GM19395 (cell line): ENCODE results near the gene FOLR2.

Experiments used
- ATAC-seq: cut with Tn5 transposase; IDR thresholded peaks from one replicate; pipeline ENCODE4 v1.9.1; 2021; ENCODE audit warnings: mild to moderate bottlenecking, moderate library complexity; ENCODE audit not compliant: unreplicated experiment

Gene FOLR2

GRCh38 chr11:72229336-72229924 lies 12.8 kb downstream of the FOLR2 start:
- ATAC-seq: no peak

DNA sequence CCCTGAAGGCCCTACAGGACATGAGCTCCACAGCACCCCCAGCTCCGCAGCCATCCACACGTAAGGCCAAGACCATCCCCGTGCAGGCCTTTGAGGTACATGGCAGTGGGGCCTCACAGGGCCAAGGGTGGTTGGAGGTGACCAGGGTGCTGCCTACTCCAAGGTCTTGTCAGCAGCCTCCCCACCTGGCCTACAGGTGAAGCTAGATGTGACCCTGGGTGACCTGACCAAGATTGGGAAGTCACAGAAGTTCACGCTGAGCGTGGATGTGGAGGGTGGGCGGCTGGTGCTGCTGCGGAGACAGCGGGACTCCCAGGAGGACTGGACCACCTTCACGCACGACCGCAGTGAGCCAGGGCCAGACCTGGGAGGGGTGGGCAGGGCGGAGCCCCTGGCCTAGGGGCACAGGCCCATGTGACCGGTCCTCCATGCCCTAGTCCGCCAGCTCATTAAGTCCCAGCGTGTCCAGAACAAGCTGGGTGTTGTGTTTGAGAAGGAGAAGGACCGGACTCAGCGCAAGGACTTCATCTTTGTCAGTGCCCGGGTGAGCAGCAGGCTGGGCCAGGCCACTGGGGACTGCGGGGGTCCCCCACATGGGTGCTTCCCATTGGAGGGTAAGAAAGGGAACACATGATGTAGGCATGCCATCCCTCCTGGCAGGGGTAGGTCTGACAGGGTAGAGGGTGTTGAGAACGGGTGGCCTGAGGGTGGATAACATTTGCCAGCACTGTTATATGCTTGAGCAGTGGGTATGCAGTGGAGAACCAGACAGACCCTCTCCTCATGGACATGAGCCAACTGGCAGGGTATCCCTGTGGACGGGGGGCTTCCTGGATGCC lies 13.6 kb downstream of the FOLR2 start:
- no peak for ATAC-seq

DNA sequence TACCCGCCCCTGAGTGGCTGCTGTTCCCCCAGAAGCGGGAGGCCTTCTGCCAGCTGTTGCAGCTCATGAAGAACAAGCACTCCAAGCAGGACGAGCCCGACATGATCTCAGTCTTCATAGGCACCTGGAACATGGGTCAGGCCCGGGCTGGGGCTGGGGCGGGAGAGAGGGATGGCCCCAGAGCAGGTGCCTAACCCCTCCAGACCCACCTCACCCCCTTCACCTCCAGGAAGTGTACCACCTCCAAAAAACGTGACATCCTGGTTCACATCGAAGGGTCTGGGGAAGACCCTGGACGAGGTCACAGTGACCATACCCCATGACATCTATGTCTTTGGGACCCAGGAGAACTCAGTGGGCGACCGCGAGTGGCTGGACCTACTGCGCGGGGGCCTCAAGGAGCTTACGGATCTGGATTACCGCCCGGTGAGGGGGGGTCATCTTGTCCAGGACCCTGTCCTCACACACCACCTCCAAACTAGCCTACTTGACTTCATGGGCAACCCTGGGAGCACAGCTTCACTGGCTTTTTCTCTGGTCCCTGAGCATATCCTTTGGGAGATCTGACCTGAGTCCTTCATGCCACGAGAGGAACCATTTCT lies 14.3 kb downstream of the FOLR2 start:
- no peak for ATAC-seq

GRCh38 chr11:72231396-72232259 lies 15.0 kb downstream of the FOLR2 start:
- ATAC-seq: no peak

GRCh38 chr11:72232260-72233055 lies 15.9 kb downstream of the FOLR2 start:
- no peak for ATAC-seq

DNA sequence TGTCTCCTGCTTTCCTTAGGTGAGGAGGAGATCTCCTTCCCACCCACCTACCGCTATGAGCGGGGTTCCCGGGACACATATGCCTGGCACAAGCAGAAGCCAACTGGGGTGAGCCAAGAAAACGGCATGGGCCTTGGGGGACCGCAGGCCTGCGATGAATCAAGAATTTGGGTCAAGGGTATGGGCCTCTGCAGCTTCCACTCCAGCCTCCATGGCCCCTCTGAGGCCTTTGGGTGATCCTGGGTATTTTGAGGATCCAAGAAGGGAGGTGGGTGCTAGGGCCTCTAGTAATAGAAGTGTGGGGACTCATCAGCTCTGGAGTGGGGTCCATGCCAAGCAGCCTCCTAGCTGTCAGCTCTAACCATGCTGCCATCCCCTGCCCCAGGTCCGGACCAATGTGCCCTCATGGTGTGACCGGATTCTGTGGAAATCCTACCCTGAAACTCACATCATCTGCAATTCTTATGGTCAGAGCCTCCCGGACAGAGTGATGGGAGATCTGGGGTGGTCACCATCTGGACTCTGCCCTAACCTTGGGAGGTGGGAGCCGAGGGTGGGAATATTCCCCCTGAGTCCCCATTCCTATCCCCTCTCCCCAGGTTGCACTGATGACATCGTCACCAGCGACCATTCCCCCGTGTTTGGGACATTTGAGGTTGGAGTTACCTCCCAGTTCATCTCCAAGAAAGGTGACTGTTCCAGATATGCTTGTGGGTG lies 16.6 kb downstream of the FOLR2 start:
- no peak for ATAC-seq

GRCh38 chr11:72233773-72234513 lies 17.3 kb downstream of the FOLR2 start:
- no peak for ATAC-seq

GRCh38 chr11:72234514-72234830 lies 17.9 kb downstream of the FOLR2 start:
- ATAC-seq: no peak

- no peak for ATAC-seq
Measured at GRCh38 chr11:72234920-72235319, 18.3 kb downstream of the FOLR2 start.

- no peak for ATAC-seq
Measured at GRCh38 chr11:72235351-72236057, 18.9 kb downstream of the FOLR2 start.

GRCh38 chr11:72236083-72236697 lies 19.6 kb downstream of the FOLR2 start:
- ATAC-seq: no peak

GRCh38 chr11:72236774-72237111 lies 20.1 kb downstream of the FOLR2 start:
- no peak for ATAC-seq

DNA sequence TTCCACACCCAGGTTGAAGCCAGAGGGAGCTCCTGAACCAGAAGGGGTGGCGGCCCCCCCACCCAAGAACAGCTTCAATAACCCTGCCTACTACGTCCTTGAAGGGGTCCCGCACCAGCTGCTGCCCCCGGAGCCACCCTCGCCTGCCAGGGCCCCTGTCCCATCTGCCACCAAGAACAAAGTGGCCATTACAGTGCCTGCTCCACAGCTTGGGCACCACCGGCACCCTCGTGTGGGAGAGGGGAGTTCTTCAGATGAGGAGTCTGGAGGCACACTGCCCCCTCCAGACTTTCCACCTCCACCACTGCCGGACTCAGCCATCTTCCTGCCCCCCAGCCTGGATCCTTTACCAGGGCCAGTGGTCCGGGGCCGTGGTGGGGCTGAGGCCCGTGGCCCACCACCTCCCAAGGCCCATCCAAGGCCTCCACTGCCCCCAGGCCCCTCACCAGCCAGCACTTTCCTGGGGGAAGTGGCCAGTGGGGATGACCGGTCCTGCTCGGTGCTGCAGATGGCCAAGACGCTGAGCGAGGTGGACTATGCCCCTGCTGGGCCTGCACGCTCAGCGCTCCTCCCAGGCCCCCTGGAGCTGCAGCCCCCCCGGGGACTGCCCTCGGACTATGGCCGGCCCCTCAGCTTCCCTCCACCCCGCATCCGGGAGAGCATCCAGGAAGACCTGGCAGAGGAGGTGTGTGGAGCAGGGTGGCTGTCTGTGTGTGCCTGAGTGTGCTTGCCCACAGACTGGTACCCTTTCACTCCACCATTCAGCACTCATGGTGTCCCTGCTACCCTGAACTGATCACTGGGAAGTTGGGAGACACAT lies 20.7 kb downstream of the FOLR2 start:
- no peak for ATAC-seq

- no peak for ATAC-seq
Measured at GRCh38 chr11:72238040-72238450, 21.5 kb downstream of the FOLR2 start.

DNA sequence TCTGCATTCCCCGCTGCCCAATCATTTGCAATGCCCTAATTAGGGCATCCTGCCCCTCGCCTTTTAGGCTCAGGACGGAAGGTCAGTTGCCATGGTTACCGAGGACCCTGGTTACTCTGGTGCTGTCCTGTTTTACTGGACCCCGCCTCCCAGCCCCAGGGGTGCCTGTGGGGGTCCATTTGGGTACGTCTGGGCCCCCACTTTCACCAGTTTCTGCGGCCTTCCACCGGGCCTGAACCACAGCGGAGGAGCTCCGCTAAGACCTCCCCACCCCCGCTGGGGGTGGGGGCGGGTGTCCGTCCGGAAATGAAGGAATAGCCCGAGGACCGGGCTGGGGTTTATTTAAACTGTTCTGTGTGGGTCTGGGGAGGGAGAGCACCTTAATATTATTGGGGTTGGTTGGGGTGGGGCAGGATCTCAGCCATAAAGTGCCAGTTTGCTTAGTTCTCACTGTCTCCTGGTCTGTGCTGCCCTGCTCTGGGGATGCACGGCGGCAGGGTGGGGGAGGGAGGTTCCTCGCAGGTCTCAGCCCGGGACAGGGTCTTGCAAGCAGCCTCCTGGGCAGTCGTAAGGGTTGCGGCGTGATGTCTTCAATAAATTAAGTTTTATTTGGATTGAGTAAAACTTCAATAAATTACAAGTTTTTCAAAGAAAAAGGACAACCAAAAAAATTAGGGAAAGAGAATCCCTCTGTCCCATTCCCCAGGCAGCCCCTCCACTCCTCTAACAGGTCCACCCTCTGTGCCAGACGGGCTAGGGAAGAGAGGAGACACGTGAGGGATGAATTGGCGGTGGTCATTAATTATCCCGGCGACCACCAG lies 22.1 kb downstream of the FOLR2 start:
- ATAC-seq: no peak

- ATAC-seq: no peak
Measured at GRCh38 chr11:72239313-72239848, 22.8 kb downstream of the FOLR2 start.
